Neural crest cell (in vitro differentiated cells): ENCODE measurements around the gene HMGXB4. TPM values are rescaled to one million over a fixed set of nuclear protein-coding genes. Genes with fewer than 3 reads are reported as not detected.

Experiments used
- DNase-seq: peaks from one replicate; pipeline ENCODE4 v3.0.0; 2021; ENCODE audit warnings: low read depth, mixed read lengths, low spot score
- H3K27ac Mint-ChIP-seq: one replicate; pipeline ENCODE4 v1.8.0; 2021; ENCODE audit warnings: mild to moderate bottlenecking, mixed read lengths; ENCODE audit not compliant: unreplicated experiment
- H3K27me3 Mint-ChIP-seq: 2 replicates; pipeline ENCODE4 v1.8.0; 2021; ENCODE audit warnings: low read depth, mild to moderate bottlenecking, mixed read lengths
- H3K36me3 Mint-ChIP-seq: 2 replicates; pipeline ENCODE4 v1.8.0; 2021; ENCODE audit warnings: low read depth, mild to moderate bottlenecking, mixed read lengths
- H3K4me1 Mint-ChIP-seq: 2 replicates; pipeline ENCODE4 v1.8.0; 2021; ENCODE audit warnings: mixed read lengths
- H3K4me3 Mint-ChIP-seq: one replicate; pipeline ENCODE4 v1.8.0; 2021; ENCODE audit warnings: mild to moderate bottlenecking, mixed read lengths
- H3K9me3 Mint-ChIP-seq: 2 replicates; pipeline ENCODE4 v1.8.0; 2021; ENCODE audit warnings: mixed read lengths
- CTCF ChIP-seq: fragments of 200-600 bp; sonication (generic); conservative IDR thresholded peaks from 2 replicates; pipeline ENCODE4 v1.5.0; 2021; ENCODE audit warnings: antibody characterized with exemption, mild to moderate bottlenecking
- total RNA-seq: library from RNA; stranded (reverse); gene quantifications from 2 replicates; pipeline ENCODE4 v1.2.1, GENCODE V29; 2021

The HMGXB4 gene
- total RNA-seq, 1 donor from 2014 or later = 44.7 TPM

- no peaks in the 10 kb centered on the region for H3K27me3 Mint-ChIP-seq
- no peaks in the 10 kb centered on the region for H3K9me3 Mint-ChIP-seq
- no peaks in the 10 kb centered on the region for H3K36me3 Mint-ChIP-seq
- no peak for DNase-seq
- TF ChIP-seq CTCF = no peak
- H3K4me3 Mint-ChIP-seq = no peak overlapping the region
- H3K27ac Mint-ChIP-seq = no peak overlapping the region
- no peaks in the 10 kb centered on the region for H3K4me1 Mint-ChIP-seq
These were observed 64.8 kb downstream of the HMGXB4 start for GRCh38 chr22:35322126-35322525.

GRCh38 chr22:35322893-35323292 lies 65.6 kb downstream of the HMGXB4 start:
- Mint-ChIP-seq H3K4me3 (no peak overlapping the region), H3K36me3 (no peaks in the 10 kb centered on the region), H3K9me3 (no peaks in the 10 kb centered on the region), H3K4me1 (no peaks in the 10 kb centered on the region), H3K27ac (no peak overlapping the region), H3K27me3 (no peaks in the 10 kb centered on the region)
- no peak for DNase-seq
- no peak for TF ChIP-seq CTCF

GRCh38 chr22:35323305-35323704 lies 66.0 kb downstream of the HMGXB4 start:
- no peak for TF ChIP-seq CTCF
- no peak overlapping the region for H3K27ac Mint-ChIP-seq

GRCh38 chr22:35324067-35324466 lies 66.8 kb downstream of the HMGXB4 start:
- no peaks in the 10 kb centered on the region for H3K9me3 Mint-ChIP-seq
- no peak for TF ChIP-seq CTCF
- H3K27me3 Mint-ChIP-seq = no peaks in the 10 kb centered on the region
- no peaks in the 10 kb centered on the region for H3K4me1 Mint-ChIP-seq
- H3K4me3 Mint-ChIP-seq = no peak overlapping the region
- H3K27ac Mint-ChIP-seq = no peak overlapping the region
- no peak for DNase-seq
- no peaks in the 10 kb centered on the region for H3K36me3 Mint-ChIP-seq

More at GRCh38 chr22:35323305-35323704, 66.0 kb downstream of the HMGXB4 start:
- Mint-ChIP-seq H3K4me3 (no peak overlapping the region), H3K36me3 (no peaks in the 10 kb centered on the region), H3K4me1 (no peaks in the 10 kb centered on the region), H3K9me3 (no peaks in the 10 kb centered on the region), H3K27me3 (no peaks in the 10 kb centered on the region)
- no peak for DNase-seq

GRCh38 chr22:35324762-35325161 lies 67.5 kb downstream of the HMGXB4 start:
- Mint-ChIP-seq H3K36me3 (no peaks in the 10 kb centered on the region), H3K27me3 (no peaks in the 10 kb centered on the region), H3K27ac (no peak overlapping the region), H3K4me1 (no peaks in the 10 kb centered on the region), H3K4me3 (no peak overlapping the region), H3K9me3 (no peaks in the 10 kb centered on the region)
- DNase-seq = no peak
- TF ChIP-seq CTCF = no peak

- no peak for TF ChIP-seq CTCF
- DNase-seq = no peak
- H3K27me3 Mint-ChIP-seq = no peaks in the 10 kb centered on the region
- no peak overlapping the region for H3K4me3 Mint-ChIP-seq
- H3K36me3 Mint-ChIP-seq = no peaks in the 10 kb centered on the region
- no peak overlapping the region for H3K27ac Mint-ChIP-seq
- H3K9me3 Mint-ChIP-seq = no peaks in the 10 kb centered on the region
- H3K4me1 Mint-ChIP-seq = no peaks in the 10 kb centered on the region
These were observed 67.9 kb downstream of the HMGXB4 start for GRCh38 chr22:35325209-35325608.
